ENCODE data around the gene SOD2. TPM values are rescaled to one million over a fixed set of nuclear protein-coding genes. Genes with fewer than 3 reads are reported as not detected.
A peak's percentile ranks its signal among the peaks of the same experiment; 100 is the strongest.

The SOD2 gene
- total and polyA plus RNA-seq, 9 of the 15 experiments (the other 6 are each of a cell fraction or from before 2014, with no cell fraction given), result 39.8 to 140 (median 95.8) TPM

DNA sequence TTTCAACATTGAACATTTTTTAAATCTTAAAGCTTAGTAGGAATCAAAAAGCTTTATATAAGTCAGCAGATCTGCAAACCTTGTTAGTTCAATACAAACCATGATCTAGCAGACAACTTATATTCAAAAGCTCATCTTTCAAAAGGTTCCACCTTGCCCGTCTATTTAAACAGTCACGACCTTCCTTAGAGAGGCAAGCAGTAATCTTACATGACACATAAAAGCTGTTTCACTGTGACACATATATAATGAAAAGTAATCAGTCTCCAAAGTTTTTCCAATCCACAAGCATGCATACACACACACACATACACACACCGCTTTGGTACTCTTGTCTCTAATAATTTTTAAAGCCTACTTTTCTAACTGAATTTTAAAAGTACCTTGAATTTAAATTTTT is 12.9 kb downstream of the SOD2 start:
- DNase-seq (ENCODE audit: extremely low read depth in 1 of 4, low spot score in 3 of 4) (no peak), ATAC-seq (no peak), FAIRE-seq (no peak)
- Histone ChIP-seq H4K20me1 (replicated peaks; ENCODE audit: control insufficient read depth, insufficient read depth, low read length) (no peaks in the 10 kb centered on the region), H3K27me3 (ENCODE audit: control insufficient read depth in 2 of 2, insufficient read depth in 2 of 2, low read length in 2 of 2) (no peaks in the 10 kb centered on the region), H3K79me2 (ENCODE audit: control insufficient read depth, insufficient read depth, low read length) (peaks cover 5% of the 10 kb centered on the region; the same call in 1 of the 3 replicates), H3K9ac (ENCODE audit: insufficient read depth in 1 of 2, low read depth in 2 of 2, low read length in 2 of 2) (no peak overlapping the region), H2AFZ (ENCODE audit: low read depth, low read length) (no peak overlapping the region), H3K36me3 (ENCODE audit: control insufficient read depth, insufficient read depth, low read length) (peaks cover 70% of the 10 kb centered on the region), H3K4me2 (ENCODE audit: insufficient read depth, low read length) (no peak overlapping the region), H3K27ac (ENCODE audit: extremely low read depth, low read depth, low read length) (no peak overlapping the region), H3K9me3 (replicated peaks; ENCODE audit: control insufficient read depth, insufficient read depth, low read depth, low read length) (no peaks in the 10 kb centered on the region), H3K4me1 (replicated peaks in 1 of 2; ENCODE audit: control insufficient read depth in 2 of 2, insufficient read depth in 2 of 2, low read length in 2 of 2) (no peaks in the 10 kb centered on the region), H3K4me3 (no peak overlapping the region), H3K9me1 (ENCODE audit: control insufficient read depth, insufficient read depth, low read length) (no peaks in the 10 kb centered on the region)
- ChIA-PET POLR2A (interaction anchor here (0.9 to 1.6 kb wide), 4 partner anchors 9 to 14 kb away, joined by 3 to 12 read pairs (median 5); no protein-coding TSS in a partner anchor), CTCF (ENCODE audit: low intra/inter-chr PET ratio) (no interaction called here)
- in situ Hi-C loops (cut with MboI), result no loop called here
- 81% methylated on average over 3 of the region's 3 CpGs for WGBS (ENCODE audit: insufficient coverage, low coverage, missing lambda C conversion rate)
- BruUV-seq (replicated peaks), result TSS peak; percentile 11
- intact Hi-C loops (cut with micrococcal nuclease), result no loop called here
- TF ChIP-seq BRF2 (IDR thresholded peaks at IDR 0.05; ENCODE audit: borderline replicate concordance, insufficient read depth, insufficient read length) (no peak), E2F6 (IDR thresholded peaks at IDR 0.05; ENCODE audit: borderline replicate concordance in 1 of 2, extremely low read depth in 1 of 2, insufficient read depth in 1 of 2, insufficient read length in 1 of 2, low read depth in 1 of 2, low read length in 1 of 2, poor library complexity in 1 of 2, severe bottlenecking in 1 of 2) (no peak), CTCF (IDR thresholded peaks at IDR 0.05 in 2 of 3, conservative IDR thresholded peaks at IDR 0.05 in 1 of 3; ENCODE audit: insufficient read depth in 2 of 3, low read depth in 1 of 3, low read length in 3 of 3) (no peak), ZNF655 (CRISPR knock-in tag; IDR thresholded peaks at IDR 0.05) (no peak), EHMT2 (IDR thresholded peaks at IDR 0.05) (no peak), HDAC3 (IDR thresholded peaks at IDR 0.05; ENCODE audit: borderline replicate concordance, partially characterized antibody) (no peak), TSC22D4 (tag; IDR thresholded peaks at IDR 0.05) (no peak), SRSF3 (IDR thresholded peaks at IDR 0.05; ENCODE audit: insufficient read depth, low read length) (no peak), GTF2F1 (IDR thresholded peaks at IDR 0.05; ENCODE audit: low read depth, low read length) (no peak), MAFG (tag; conservative IDR thresholded peaks at IDR 0.05) (no peak), KLF6 (CRISPR knock-in tag; IDR thresholded peaks at IDR 0.05; ENCODE audit: borderline replicate concordance) (no peak), ZBTB43 (CRISPR knock-in tag; IDR thresholded peaks at IDR 0.05) (no peak)
- TF ChIP-seq, protein P1, sequence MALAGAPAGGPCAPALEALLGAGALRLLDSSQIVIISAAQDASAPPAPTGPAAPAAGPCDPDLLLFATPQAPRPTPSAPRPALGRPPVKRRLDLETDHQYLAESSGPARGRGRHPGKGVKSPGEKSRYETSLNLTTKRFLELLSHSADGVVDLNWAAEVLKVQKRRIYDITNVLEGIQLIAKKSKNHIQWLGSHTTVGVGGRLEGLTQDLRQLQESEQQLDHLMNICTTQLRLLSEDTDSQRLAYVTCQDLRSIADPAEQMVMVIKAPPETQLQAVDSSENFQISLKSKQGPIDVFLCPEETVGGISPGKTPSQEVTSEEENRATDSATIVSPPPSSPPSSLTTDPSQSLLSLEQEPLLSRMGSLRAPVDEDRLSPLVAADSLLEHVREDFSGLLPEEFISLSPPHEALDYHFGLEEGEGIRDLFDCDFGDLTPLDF (CRISPR knock-in tag; IDR thresholded peaks at IDR 0.05), result no peak
